ENCODE results near the gene FAM83B.

DNA sequence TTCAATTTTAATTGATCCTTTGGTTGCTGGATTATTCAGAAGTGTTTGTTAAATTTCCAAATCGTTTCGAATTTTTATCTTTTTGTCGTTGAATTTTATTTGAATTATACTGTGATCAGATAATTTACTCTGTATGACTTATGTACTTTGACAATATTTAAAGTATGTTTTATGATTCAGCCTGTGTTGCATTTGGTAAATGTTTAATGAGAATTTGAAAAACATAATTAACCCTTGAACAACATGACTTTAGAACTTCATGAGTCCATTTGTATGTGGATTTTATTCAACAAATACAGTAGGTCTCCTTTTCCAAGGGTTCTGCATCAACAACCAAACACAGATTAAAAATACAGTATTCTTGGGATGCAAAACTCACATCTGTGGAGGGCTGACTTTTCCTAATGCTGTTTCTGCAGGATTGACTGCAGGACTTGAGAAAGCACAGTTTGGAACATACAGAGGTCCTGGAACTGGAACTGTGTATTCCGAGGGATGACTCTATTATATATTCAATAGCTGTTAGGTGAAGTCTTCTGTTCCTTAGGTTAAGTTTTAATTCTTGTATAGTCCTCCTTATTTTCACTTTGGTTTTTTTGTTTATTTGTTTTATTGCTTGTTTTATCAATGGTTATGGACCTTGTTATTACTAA lies 40.5 kb downstream of the FAM83B start:
- TF ChIP-seq, protein P1, sequence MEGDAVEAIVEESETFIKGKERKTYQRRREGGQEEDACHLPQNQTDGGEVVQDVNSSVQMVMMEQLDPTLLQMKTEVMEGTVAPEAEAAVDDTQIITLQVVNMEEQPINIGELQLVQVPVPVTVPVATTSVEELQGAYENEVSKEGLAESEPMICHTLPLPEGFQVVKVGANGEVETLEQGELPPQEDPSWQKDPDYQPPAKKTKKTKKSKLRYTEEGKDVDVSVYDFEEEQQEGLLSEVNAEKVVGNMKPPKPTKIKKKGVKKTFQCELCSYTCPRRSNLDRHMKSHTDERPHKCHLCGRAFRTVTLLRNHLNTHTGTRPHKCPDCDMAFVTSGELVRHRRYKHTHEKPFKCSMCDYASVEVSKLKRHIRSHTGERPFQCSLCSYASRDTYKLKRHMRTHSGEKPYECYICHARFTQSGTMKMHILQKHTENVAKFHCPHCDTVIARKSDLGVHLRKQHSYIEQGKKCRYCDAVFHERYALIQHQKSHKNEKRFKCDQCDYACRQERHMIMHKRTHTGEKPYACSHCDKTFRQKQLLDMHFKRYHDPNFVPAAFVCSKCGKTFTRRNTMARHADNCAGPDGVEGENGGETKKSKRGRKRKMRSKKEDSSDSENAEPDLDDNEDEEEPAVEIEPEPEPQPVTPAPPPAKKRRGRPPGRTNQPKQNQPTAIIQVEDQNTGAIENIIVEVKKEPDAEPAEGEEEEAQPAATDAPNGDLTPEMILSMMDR (conservative IDR thresholded peaks at IDR 0.05; ENCODE audit: low read depth, low read length), result no peak
- TF ChIP-seq EZH2 (IDR thresholded peaks at IDR 0.05; ENCODE audit: low read length, unreplicated experiment) (no peak), EZH2phosphoT487 (IDR thresholded peaks at IDR 0.05; ENCODE audit: borderline replicate concordance, low read length) (no peak)
